ENCODE results near the gene ZNF470. TPM values are rescaled to one million over a fixed set of nuclear protein-coding genes. Genes with fewer than 3 reads are reported as not detected.

ZNF470 gene
- total RNA-seq, 2 experiments from 2014 or later, result 0.56 to 0.85 TPM

GRCh38 chr19:56601375-56601774, 34.1 kb downstream of the ZNF470 start:
- POLR2A ChIA-PET, result no interaction called here
- intact Hi-C loops (cut with DNase I, micrococcal nuclease), result no loop called here
- Histone ChIP-seq H3K4me3 (ENCODE audit: low read length) (no peak overlapping the region), H3K27ac (ENCODE audit: low read depth in 1 of 2, low read length in 2 of 2) (no peak overlapping the region), H3K4me1 (ENCODE audit: insufficient read depth, low read length) (no peaks in the 10 kb centered on the region), H3K9me3 (ENCODE audit: control insufficient read depth in 1 of 2, insufficient read depth in 1 of 2, low read length in 2 of 2) (peaks cover 42 to 71% of the 10 kb centered on the region in 2 experiments), H3K27me3 (ENCODE audit: control insufficient read depth in 1 of 2, insufficient read depth in 2 of 2, low read length in 2 of 2) (no peaks in the 10 kb centered on the region), H3K36me3 (ENCODE audit: insufficient read depth, low read length) (peaks cover 32% of the 10 kb centered on the region)
- no peak for DNase-seq
- Mint-ChIP-seq H3K36me3 (ENCODE audit: low read depth) (peaks cover 86% of the 10 kb centered on the region), H3K9me3 (peaks cover 14% of the 10 kb centered on the region), H3K4me3 (no peak overlapping the region), H3K27ac (no peak overlapping the region), H3K27me3 (no peaks in the 10 kb centered on the region), H3K4me1 (ENCODE audit: low read depth) (peaks cover 19% of the 10 kb centered on the region)
- no peak for TF ChIP-seq CTCF (IDR thresholded peaks at IDR 0.05)
- ATAC-seq (ENCODE audit: poor library complexity), result no peak
- CTCF ChIA-PET, result no interaction called here

- peaks cover 48 to 87% of the 10 kb centered on the region in 2 experiments for H3K9me3 ChIP-seq (ENCODE audit: control insufficient read depth in 1 of 2, insufficient read depth in 1 of 2, low read length in 2 of 2)
- no peaks in the 10 kb centered on the region for H3K27me3 ChIP-seq (ENCODE audit: control insufficient read depth in 1 of 2, insufficient read depth in 2 of 2, low read length in 2 of 2)
- CTCF ChIA-PET, result no interaction called here
- POLR2A ChIA-PET, result no interaction called here
- H3K27ac Mint-ChIP-seq, result no peak overlapping the region
- H3K4me1 ChIP-seq (ENCODE audit: insufficient read depth, low read length), result no peaks in the 10 kb centered on the region
- no peak for DNase-seq
- H3K4me3 Mint-ChIP-seq, result no peak overlapping the region
- intact Hi-C loops (cut with DNase I, micrococcal nuclease), result no loop called here
- TF ChIP-seq CTCF (IDR thresholded peaks at IDR 0.05), result no peak
- H3K27ac ChIP-seq (ENCODE audit: low read depth in 1 of 2, low read length in 2 of 2), result no peak overlapping the region
- ATAC-seq (ENCODE audit: poor library complexity), result no peak
- H3K36me3 ChIP-seq (ENCODE audit: insufficient read depth, low read length), result peaks cover 32% of the 10 kb centered on the region
- peaks cover 16% of the 10 kb centered on the region for H3K9me3 Mint-ChIP-seq
- no peaks in the 10 kb centered on the region for H3K27me3 Mint-ChIP-seq
- H3K4me3 ChIP-seq (ENCODE audit: low read length), result no peak overlapping the region
- H3K4me1 Mint-ChIP-seq (ENCODE audit: low read depth), result peaks cover 11% of the 10 kb centered on the region
- H3K36me3 Mint-ChIP-seq (ENCODE audit: low read depth), result peaks cover 92% of the 10 kb centered on the region
Observed at GRCh38 chr19:56603829-56604228, 36.6 kb downstream of the ZNF470 start.

- TF ChIP-seq CTCF (IDR thresholded peaks at IDR 0.05), result no peak
- ChIA-PET POLR2A (no interaction called here), CTCF (no interaction called here)
- Mint-ChIP-seq H3K4me1 (ENCODE audit: low read depth) (no peaks in the 10 kb centered on the region), H3K27me3 (no peaks in the 10 kb centered on the region), H3K27ac (no peak overlapping the region), H3K9me3 (peaks cover 28% of the 10 kb centered on the region), H3K4me3 (no peak overlapping the region), H3K36me3 (ENCODE audit: low read depth) (peaks cover 98% of the 10 kb centered on the region)
- DNase-seq (no peak), ATAC-seq (ENCODE audit: poor library complexity) (no peak)
- Histone ChIP-seq H3K27me3 (ENCODE audit: control insufficient read depth in 1 of 2, insufficient read depth in 2 of 2, low read length in 2 of 2) (no peaks in the 10 kb centered on the region), H3K27ac (ENCODE audit: low read depth in 1 of 2, low read length in 2 of 2) (no peak overlapping the region), H3K9me3 (ENCODE audit: control insufficient read depth in 1 of 2, insufficient read depth in 1 of 2, low read length in 2 of 2) (peaks cover 52 to 99% of the 10 kb centered on the region in 2 experiments), H3K4me1 (ENCODE audit: insufficient read depth, low read length) (no peaks in the 10 kb centered on the region), H3K4me3 (ENCODE audit: low read length) (no peak overlapping the region), H3K36me3 (ENCODE audit: insufficient read depth, low read length) (peaks cover 14% of the 10 kb centered on the region)
- intact Hi-C loops (cut with DNase I, micrococcal nuclease), result no loop called here
Observed at GRCh38 chr19:56608274-56608964, 41.2 kb downstream of the ZNF470 start.
